Stomach (tissue), 9 donors: Measurements from ENCODE around the gene TCP11. TPM values are rescaled to one million over a fixed set of nuclear protein-coding genes. Genes with fewer than 3 reads are reported as not detected.

Source experiments
- DNase-seq, 2 donors: peaks; one replicate each; pipeline versions ENCODE4 v3.0.0 to v3.0.0-alpha.2; 2013 to 2019
- H3K27ac ChIP-seq, 5 donors: fragments of 200-600 bp in 4 of 5; sonication (generic) in 4 of 5; one replicate each; pipeline ENCODE4 v1.5.1; 2013 to 2019; ENCODE audit warnings: mild to moderate bottlenecking in 1 of 5, moderate library complexity in 1 of 5
- H3K27me3 ChIP-seq, 3 donors: fragments of 200-600 bp; sonication (generic); one replicate each; pipeline ENCODE4 v1.5.1; 2017 to 2019; ENCODE audit warnings: mixed run types in 1 of 3
- H3K36me3 ChIP-seq, 4 donors: fragments of 200-600 bp; sonication (generic); 1 replicate in 3 of 4; 2 replicates in 1 of 4; pipeline ENCODE4 v1.5.1; 2016 to 2019
- H3K4me1 ChIP-seq, 4 donors: fragments of 200-600 bp; sonication (generic); one replicate each; pipeline ENCODE4 v1.5.1; 2016 to 2019
- H3K4me3 ChIP-seq, 4 donors: fragments of 200-600 bp; sonication (generic) in 3 of 4; one replicate each; pipeline ENCODE4 v1.5.1; 2016 to 2019; ENCODE audit warnings: mild to moderate bottlenecking in 1 of 4
- H3K9me3 ChIP-seq, 4 donors: fragments of 200-600 bp; sonication (generic); one replicate each; pipeline ENCODE4 v1.5.1; 2016 to 2019
- EP300 ChIP-seq: sonication (generic); formaldehyde crosslinking; IDR thresholded peaks from one replicate; pipeline ENCODE4 v1.6.1; 2017; ENCODE audit warnings: antibody characterized with exemption
- POLR2A ChIP-seq, 4 donors: fragments of 450-650 bp; IDR thresholded peaks; one replicate each; pipeline ENCODE4 v1.6.1; 2016; ENCODE audit warnings: antibody characterized with exemption in 4 of 4, control low read depth in 2 of 4, mild to moderate bottlenecking in 1 of 4, moderate library complexity in 1 of 4
- POLR2AphosphoS5 ChIP-seq, 3 donors: sonication (generic); formaldehyde crosslinking; IDR thresholded peaks; one replicate each; pipeline ENCODE4 v1.6.1; 2016; ENCODE audit warnings: antibody characterized with exemption in 3 of 3
- WGBS, 5 donors: extraction: QIAGEN DNeasy Blood & Tissue Kit in 3 of 5; methylation state at CpG; one replicate each; pipeline versions ENCODE4 v1.1.5 to v1.1.7; 2013 to 2018; 5-methylcytosine and 5-hydroxymethylcytosine counted together
- intact Hi-C: fragments of 100-400 bp; cut with DNase I; formaldehyde crosslinking; loops from one replicate; pipeline ENCODE4 v1.15.1; 2023; ENCODE audit warnings: low total_unique reads
- polyA plus RNA-seq, 3 donors: library from polyadenylated mRNA; stranded (reverse); fragments of 200-250 nt; gene quantifications; one replicate each; pipeline ENCODE4 v1.2.3, GENCODE V29; 2013
- total RNA-seq, 5 donors: library from RNA; depleted of rRNA; stranded (reverse); fragments of >200 nt; gene quantifications; one replicate each; pipeline versions ENCODE4 v1.1.0 to v1.2.3, GENCODE V29; 2014 to 2016
- TF ChIP-seq, protein P1 (sequence below), 7 experiments: fragments of 450-650 bp in 4 of 7; fragments of 200-600 bp in 3 of 7; sonication (generic) in 3 of 7; IDR thresholded peaks; one replicate each; pipeline ENCODE4 v1.5.1; 2016 to 2019; ENCODE audit warnings: antibody characterized with exemption in 7 of 7, control low read depth in 2 of 7, mild to moderate bottlenecking in 1 of 7
- donor health status: healthy with polysubstance abuse.
- donor health status: Bipolar disorder and iron deficiency.
- donor health status: healthy.

The TCP11 gene
- total and polyA plus RNA-seq, 8 donors, result 0.25 to 0.73 TPM; not detected in 6

DNA sequence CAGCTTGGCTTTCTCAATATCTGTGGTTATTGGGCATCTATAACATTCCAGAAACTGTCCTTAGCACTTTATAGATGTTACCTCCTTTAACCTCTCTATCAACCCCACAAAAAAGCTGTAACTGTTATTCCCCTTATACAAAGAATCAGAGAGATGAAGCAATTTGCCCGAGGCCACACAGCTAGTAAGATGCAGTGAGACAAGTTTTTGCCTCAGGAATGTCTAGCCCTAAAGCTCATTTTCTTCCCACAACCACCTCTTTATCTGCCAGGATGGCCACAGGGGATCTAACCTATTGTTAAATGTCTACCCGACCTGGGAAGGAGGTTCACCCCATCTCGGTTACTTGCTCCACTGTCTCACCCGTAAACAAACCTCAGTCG, 31.9 kb upstream of the TCP11 start:
- 69 to 89% (median 76%) methylated on average over 5 of the region's 5 CpGs for WGBS, 5 donors
- Histone ChIP-seq H3K4me3 (no peak overlapping the region), H3K4me1 (no peaks in the 10 kb centered on the region)

GRCh38 chr6:35170891-35171290, 29.8 kb upstream of the TCP11 start:
- TF ChIP-seq, protein P1, sequence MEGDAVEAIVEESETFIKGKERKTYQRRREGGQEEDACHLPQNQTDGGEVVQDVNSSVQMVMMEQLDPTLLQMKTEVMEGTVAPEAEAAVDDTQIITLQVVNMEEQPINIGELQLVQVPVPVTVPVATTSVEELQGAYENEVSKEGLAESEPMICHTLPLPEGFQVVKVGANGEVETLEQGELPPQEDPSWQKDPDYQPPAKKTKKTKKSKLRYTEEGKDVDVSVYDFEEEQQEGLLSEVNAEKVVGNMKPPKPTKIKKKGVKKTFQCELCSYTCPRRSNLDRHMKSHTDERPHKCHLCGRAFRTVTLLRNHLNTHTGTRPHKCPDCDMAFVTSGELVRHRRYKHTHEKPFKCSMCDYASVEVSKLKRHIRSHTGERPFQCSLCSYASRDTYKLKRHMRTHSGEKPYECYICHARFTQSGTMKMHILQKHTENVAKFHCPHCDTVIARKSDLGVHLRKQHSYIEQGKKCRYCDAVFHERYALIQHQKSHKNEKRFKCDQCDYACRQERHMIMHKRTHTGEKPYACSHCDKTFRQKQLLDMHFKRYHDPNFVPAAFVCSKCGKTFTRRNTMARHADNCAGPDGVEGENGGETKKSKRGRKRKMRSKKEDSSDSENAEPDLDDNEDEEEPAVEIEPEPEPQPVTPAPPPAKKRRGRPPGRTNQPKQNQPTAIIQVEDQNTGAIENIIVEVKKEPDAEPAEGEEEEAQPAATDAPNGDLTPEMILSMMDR (IDR thresholded peaks at IDR 0.05), result no peak
- no peak for TF ChIP-seq EP300
- no peak for TF ChIP-seq POLR2AphosphoS5 (IDR thresholded peaks at IDR 0.05)
- no peak for TF ChIP-seq POLR2A (IDR thresholded peaks at IDR 0.05)
- peaks cover 6 to 15% (median 10%) of the 10 kb centered on the region in 4 donors for H3K4me1 ChIP-seq
- no peaks in the 10 kb centered on the region for H3K36me3 ChIP-seq
- H3K27me3 ChIP-seq, result no peaks in the 10 kb centered on the region
- 87 to 96% (median 92%) methylated on average over 3 of the region's 3 CpGs for WGBS, 5 donors
- H3K27ac ChIP-seq, result no peak overlapping the region
- intact Hi-C loops, result no loop called here
- DNase-seq, result no peak
- no peak overlapping the region for H3K4me3 ChIP-seq
- H3K9me3 ChIP-seq, result no peaks in the 10 kb centered on the region

More for the DNA sequence above, 31.9 kb upstream of the TCP11 start:
- intact Hi-C loops, result no loop called here
- Histone ChIP-seq H3K9me3 (no peaks in the 10 kb centered on the region), H3K36me3 (no peaks in the 10 kb centered on the region), H3K27me3 (no peaks in the 10 kb centered on the region), H3K27ac (no peak overlapping the region)
- TF ChIP-seq POLR2AphosphoS5 (IDR thresholded peaks at IDR 0.05), result no peak
- TF ChIP-seq, protein P1 (IDR thresholded peaks at IDR 0.05), result no peak
- TF ChIP-seq POLR2A (IDR thresholded peaks at IDR 0.05), result no peak
- no peak for TF ChIP-seq EP300
- DNase-seq, result no peak

DNA sequence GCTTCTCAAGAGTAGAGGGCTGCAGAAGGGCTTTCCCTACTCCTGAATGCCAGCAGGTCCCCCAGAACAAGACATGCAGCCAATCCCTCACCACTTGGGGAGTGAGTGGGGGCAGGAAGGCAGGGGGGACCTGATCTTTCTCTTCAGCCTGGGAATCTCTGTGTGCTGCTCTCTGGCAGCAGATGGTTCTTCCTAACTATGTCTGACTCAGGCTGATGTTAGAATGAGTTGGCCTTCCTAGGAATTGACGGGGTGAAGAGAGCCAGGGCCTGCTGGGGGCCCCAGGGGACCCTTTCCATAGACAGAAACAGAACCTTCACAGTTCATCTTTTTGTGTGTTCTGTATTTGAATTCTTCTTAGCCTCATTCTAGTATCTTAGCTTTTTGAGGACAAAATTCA, 29.0 kb upstream of the TCP11 start:
- TF ChIP-seq EP300, result no peak
- TF ChIP-seq POLR2A (IDR thresholded peaks at IDR 0.05), result no peak
- no peak for TF ChIP-seq POLR2AphosphoS5 (IDR thresholded peaks at IDR 0.05)
- TF ChIP-seq, protein P1 (IDR thresholded peaks at IDR 0.05), result no peak
- Histone ChIP-seq H3K9me3 (no peaks in the 10 kb centered on the region), H3K4me3 (no peak overlapping the region), H3K27me3 (no peaks in the 10 kb centered on the region), H3K36me3 (no peaks in the 10 kb centered on the region), H3K4me1 (peaks cover 12 to 20% (median 16%) of the 10 kb centered on the region in 4 donors), H3K27ac (no peak overlapping the region)
- WGBS, 5 donors, result 64 to 100% (median 77%) methylated on average over 1 of the region's 1 CpG
- DNase-seq, result no peak
- intact Hi-C loops, result no loop called here

DNA sequence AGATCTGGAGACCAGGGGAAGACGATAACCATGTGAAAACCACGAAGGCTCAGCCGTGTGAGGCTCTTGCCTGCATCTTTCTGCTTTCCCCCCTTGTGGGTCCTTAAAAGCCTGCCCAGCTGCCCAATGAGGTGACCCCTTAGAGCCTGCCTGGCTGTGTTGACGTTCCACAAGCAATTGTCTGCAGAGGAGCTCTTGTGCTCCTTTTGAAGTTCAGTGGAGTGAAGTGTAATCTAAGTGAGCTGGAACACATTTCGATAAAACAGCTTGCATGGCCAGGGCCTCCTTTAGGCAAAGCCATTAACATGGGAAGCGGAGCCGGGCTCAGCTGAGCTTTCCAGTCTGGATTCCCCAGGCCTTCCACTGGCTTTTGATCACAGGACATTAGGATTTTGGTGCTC, 27.3 kb upstream of the TCP11 start:
- Histone ChIP-seq H3K4me3 (no peak overlapping the region), H3K9me3 (no peaks in the 10 kb centered on the region), H3K4me1 (peaks cover 20 to 30% (median 26%) of the 10 kb centered on the region in 4 donors), H3K27ac (no peak overlapping the region), H3K27me3 (no peaks in the 10 kb centered on the region), H3K36me3 (no peaks in the 10 kb centered on the region)
- DNase-seq, result no peak
- 81 to 88% (median 85%) methylated on average over 7 of the region's 7 CpGs for WGBS, 5 donors
- intact Hi-C loops, result no loop called here
- no peak for TF ChIP-seq POLR2A (IDR thresholded peaks at IDR 0.05)
- TF ChIP-seq EP300, result no peak
- TF ChIP-seq POLR2AphosphoS5 (IDR thresholded peaks at IDR 0.05), result no peak
- TF ChIP-seq, protein P1 (IDR thresholded peaks at IDR 0.05), result no peak
